ENCODE measurements around the gene MGAT4A.
"Not testable (repeated sequence)": the region's sequence is repeated elsewhere in the genome, so short reads cannot be mapped to it uniquely, and the experiment has no call there.

MGAT4A gene

GRCh38 chr2:98598781-98599428, 132.0 kb downstream of the MGAT4A start:
- peak; percentile 24 for DNase-seq

- DNase-seq: not testable (repeated sequence)
Measured at GRCh38 chr2:98594665-98595064, 136.3 kb downstream of the MGAT4A start.

GRCh38 chr2:98592565-98592964, 138.4 kb downstream of the MGAT4A start:
- DNase-seq: no peak

- DNase-seq: no peak
Measured at GRCh38 chr2:98589489-98589888, 141.4 kb downstream of the MGAT4A start.

- DNase-seq: no peak
Measured at GRCh38 chr2:98588880-98589431, 142.0 kb downstream of the MGAT4A start.

GRCh38 chr2:98586551-98587140, 144.3 kb downstream of the MGAT4A start:
- no peak for DNase-seq

GRCh38 chr2:98585386-98585785, 145.5 kb downstream of the MGAT4A start:
- DNase-seq: no peak

GRCh38 chr2:98583816-98584618, 146.9 kb downstream of the MGAT4A start:
- no peak for DNase-seq

- DNase-seq: no peak
Measured at GRCh38 chr2:98583276-98583675, 147.7 kb downstream of the MGAT4A start.

GRCh38 chr2:98582523-98582922, 148.4 kb downstream of the MGAT4A start:
- DNase-seq: no peak

GRCh38 chr2:98580656-98581284, 150.2 kb downstream of the MGAT4A start:
- no peak for DNase-seq

GRCh38 chr2:98579926-98580325, 151.0 kb downstream of the MGAT4A start:
- DNase-seq: no peak

GRCh38 chr2:98578231-98578630, 152.7 kb downstream of the MGAT4A start:
- no peak for DNase-seq

GRCh38 chr2:98577313-98577712, 153.6 kb downstream of the MGAT4A start:
- DNase-seq: no peak

- DNase-seq: no peak
Measured at GRCh38 chr2:98576666-98577312, 154.1 kb downstream of the MGAT4A start.

GRCh38 chr2:98573426-98573825, 157.5 kb downstream of the MGAT4A start:
- no peak for DNase-seq

- no peak for DNase-seq
Measured at GRCh38 chr2:98572676-98573075, 158.3 kb downstream of the MGAT4A start.

GRCh38 chr2:98572211-98572610, 158.7 kb downstream of the MGAT4A start:
- DNase-seq: no peak

GRCh38 chr2:98571796-98572195, 159.1 kb downstream of the MGAT4A start:
- no peak for DNase-seq

GRCh38 chr2:98571121-98571701, 159.7 kb downstream of the MGAT4A start:
- no peak for DNase-seq

GRCh38 chr2:98570356-98570755, 160.6 kb downstream of the MGAT4A start:
- DNase-seq: no peak

- DNase-seq: no peak
Measured at GRCh38 chr2:98569915-98570314, 161.0 kb downstream of the MGAT4A start.
